Measurements from ENCODE around the gene SLC25A38.

DNA sequence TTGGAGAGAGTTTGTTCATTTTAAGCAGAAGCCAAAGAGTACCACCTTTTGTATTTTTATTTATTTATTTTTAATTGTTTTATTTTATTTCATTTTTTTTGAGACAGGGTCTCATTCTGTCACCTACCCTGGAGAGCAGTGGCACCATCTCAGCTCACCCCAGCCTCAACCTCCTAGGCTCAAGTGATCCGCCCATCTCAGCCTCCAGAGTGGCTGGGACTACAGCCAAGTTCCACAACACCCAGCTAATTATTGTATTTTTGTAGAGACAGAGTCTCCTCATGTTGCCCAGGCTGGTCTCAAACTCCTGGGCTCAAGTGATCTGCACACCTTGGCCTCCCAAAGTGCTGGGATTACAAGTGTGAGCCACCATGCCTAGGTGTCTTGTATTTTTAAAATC is 44.1 kb upstream of the SLC25A38 start:
- TF ChIP-seq CTCF (IDR thresholded peaks at IDR 0.05), result no peak
- no peak for TF ChIP-seq POLR2A (IDR thresholded peaks at IDR 0.05)
